Measurements from ENCODE around the gene NUP37.

GRCh38 chr12:102033991-102034745, 85.7 kb downstream of the NUP37 start:
- TF ChIP-seq CTCF (IDR thresholded peaks at IDR 0.05) (no peak), POLR2A (IDR thresholded peaks at IDR 0.05) (no peak)
